ENCODE measurements around the gene BRD4.

The BRD4 gene

GRCh38 chr19:15222738-15223648 is 109.3 kb downstream of the BRD4 start:
- peak; percentile 95 for DNase-seq

- DNase-seq, result no peak
Measured at GRCh38 chr19:15220833-15221232, 111.5 kb downstream of the BRD4 start.

GRCh38 chr19:15218501-15218900 is 113.8 kb downstream of the BRD4 start:
- DNase-seq, result no peak

- DNase-seq, result no peak
Measured at GRCh38 chr19:15216363-15216762, 116.0 kb downstream of the BRD4 start.

- peak; percentile 3 for DNase-seq
Measured at GRCh38 chr19:15213715-15214381, 118.5 kb downstream of the BRD4 start.

GRCh38 chr19:15212711-15213110 is 119.6 kb downstream of the BRD4 start:
- no peak for DNase-seq

GRCh38 chr19:15210323-15210781 is 122.0 kb downstream of the BRD4 start:
- no peak for DNase-seq

- no peak for DNase-seq
Measured at GRCh38 chr19:15201374-15202023, 130.8 kb downstream of the BRD4 start.

GRCh38 chr19:15200553-15201364 is 131.6 kb downstream of the BRD4 start, which contains the start of gene NOTCH3:
Gene NOTCH3, minus strand, starts transcription at chr19:15200995. Its CDS starts 90 bp downstream, at chr19:15200905.
- no peak for DNase-seq

- DNase-seq, result no peak
Measured at GRCh38 chr19:15199661-15200552, 132.4 kb downstream of the BRD4 start.

- no peak for DNase-seq
Measured at GRCh38 chr19:15198951-15199660, 133.2 kb downstream of the BRD4 start.

- DNase-seq, result no peak
Measured at GRCh38 chr19:15197942-15198341, 134.4 kb downstream of the BRD4 start.

GRCh38 chr19:15197275-15197941 is 134.9 kb downstream of the BRD4 start:
- DNase-seq, result peak; percentile 29

GRCh38 chr19:15196360-15197005 is 135.9 kb downstream of the BRD4 start:
- no peak for DNase-seq

- DNase-seq, result peak; percentile 15
Measured at GRCh38 chr19:15195371-15196334, 136.7 kb downstream of the BRD4 start.

- no peak for DNase-seq
Measured at GRCh38 chr19:15194938-15195337, 137.4 kb downstream of the BRD4 start.

- no peak for DNase-seq
Measured at GRCh38 chr19:15191982-15192381, 140.4 kb downstream of the BRD4 start.

GRCh38 chr19:15191514-15191913 is 140.8 kb downstream of the BRD4 start:
- DNase-seq, result no peak
